Measurements from ENCODE around the gene RDH13. TPM values are rescaled to one million over a fixed set of nuclear protein-coding genes. Genes with fewer than 3 reads are reported as not detected.

Gene RDH13
- polyA plus RNA-seq, 1 of the 3 experiments (the other 2 are of a cell fraction), result 9.6 TPM

DNA sequence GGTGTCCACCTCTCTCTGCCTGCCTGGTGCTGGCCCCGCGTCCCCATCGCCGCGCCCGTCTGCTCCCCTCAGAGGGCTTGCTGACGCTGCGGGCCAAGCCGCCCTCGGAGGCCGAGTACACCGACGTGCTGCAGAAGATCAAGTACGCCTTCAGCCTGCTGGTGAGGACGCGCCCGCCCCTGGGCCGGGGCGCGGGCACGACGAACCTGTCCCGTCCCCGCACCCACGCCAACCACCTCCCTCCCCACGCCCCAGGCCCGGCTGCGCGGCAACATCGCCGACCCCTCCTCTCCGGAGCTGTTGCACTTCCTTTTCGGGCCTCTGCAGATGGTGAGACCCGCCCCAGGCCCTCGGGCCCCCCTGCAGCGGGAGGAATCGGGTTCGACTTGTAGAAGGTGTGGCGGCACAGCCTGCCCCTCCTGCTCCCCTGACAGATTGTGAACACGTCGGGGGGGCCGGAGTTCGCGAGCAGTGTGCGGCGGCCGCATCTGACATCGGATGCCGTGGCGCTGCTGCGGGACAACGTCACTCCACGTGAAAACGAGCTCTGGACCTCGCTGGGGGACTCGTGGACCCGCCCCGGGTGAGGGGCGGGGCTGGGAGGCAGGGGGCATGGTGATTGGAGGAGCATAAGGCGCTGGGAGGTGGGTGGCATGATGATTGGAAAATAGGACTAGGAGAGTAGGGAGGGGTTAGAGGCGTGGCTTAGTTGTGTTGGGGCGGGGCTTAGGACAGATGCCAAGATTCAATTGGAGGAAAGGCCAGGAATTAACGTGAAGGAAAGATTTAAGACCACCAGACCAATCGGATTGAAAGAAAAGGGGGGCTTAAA, 19.3 kb upstream of the RDH13 start:
- ChIA-PET CTCF (interaction anchor here (1.3 to 1.8 kb wide), 2 partner anchors 50 to 59 kb away, joined by 3 to 7 read pairs; no protein-coding TSS in a partner anchor), POLR2A (no interaction called here)
- TF ChIP-seq, protein P1, sequence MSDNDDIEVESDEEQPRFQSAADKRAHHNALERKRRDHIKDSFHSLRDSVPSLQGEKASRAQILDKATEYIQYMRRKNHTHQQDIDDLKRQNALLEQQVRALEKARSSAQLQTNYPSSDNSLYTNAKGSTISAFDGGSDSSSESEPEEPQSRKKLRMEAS (IDR thresholded peaks at IDR 0.05; ENCODE audit: low read depth), result 0 out of 2 replicates have a peak, but pooled peaks have one; percentile 34
- TF ChIP-seq TAF1 (IDR thresholded peaks at IDR 0.05; ENCODE audit: borderline replicate concordance, low read depth, low read length) (no peak), YY1 (IDR thresholded peaks at IDR 0.05; ENCODE audit: low read depth) (0 out of 2 replicates have a peak, but pooled peaks have one; percentile 27), TCF12 (IDR thresholded peaks at IDR 0.05) (no peak), RFX5 (IDR thresholded peaks at IDR 0.05; ENCODE audit: low read length) (no peak), MXI1 (IDR thresholded peaks at IDR 0.05; ENCODE audit: low read depth, low read length) (peak; percentile 57; the same call in 1 of the 2 replicates)
- Histone ChIP-seq H2AFZ (ENCODE audit: low read depth) (peak overlapping the region; percentile 29; the same call in 1 of the 2 replicates), H3K4me3 (ENCODE audit: low read depth in 2 of 2, low read length in 1 of 2) (peak overlapping the region; percentile 68 to 71; a peak in 3 of 4 replicates), H4K20me1 (ENCODE audit: insufficient read depth) (peaks cover 2% of the 10 kb centered on the region; the same call in 1 of the 2 replicates), H3K4me1 (ENCODE audit: control insufficient read depth in 1 of 2, insufficient read depth in 2 of 2, low read depth in 1 of 2, low read length in 1 of 2) (peaks cover 6 to 31% of the 10 kb centered on the region in 2 experiments; a peak in 2 of 4 replicates), H3K79me2 (ENCODE audit: insufficient read depth) (no peaks in the 10 kb centered on the region), H3K4me2 (peak overlapping the region; percentile 89), H3K9me2 (no peaks in the 10 kb centered on the region), H3F3A (replicated peaks; ENCODE audit: insufficient read depth) (peaks cover 15% of the 10 kb centered on the region), H3K27ac (ENCODE audit: low read depth in 2 of 2, low read length in 1 of 2) (no peak overlapping the region), H3K36me3 (replicated peaks in 1 of 2; ENCODE audit: control insufficient read depth in 1 of 2, insufficient read depth in 2 of 2, low read length in 1 of 2) (no peaks in the 10 kb centered on the region), H3K27me3 (ENCODE audit: insufficient read depth) (no peaks in the 10 kb centered on the region), H3K9me3 (no peaks in the 10 kb centered on the region), H3K9ac (no peak overlapping the region)
- 28% methylated on average over 33 of the region's 64 CpGs for WGBS (ENCODE audit: low lambda C conversion rate)
- DNase-seq, result peak; percentile 87

DNA sequence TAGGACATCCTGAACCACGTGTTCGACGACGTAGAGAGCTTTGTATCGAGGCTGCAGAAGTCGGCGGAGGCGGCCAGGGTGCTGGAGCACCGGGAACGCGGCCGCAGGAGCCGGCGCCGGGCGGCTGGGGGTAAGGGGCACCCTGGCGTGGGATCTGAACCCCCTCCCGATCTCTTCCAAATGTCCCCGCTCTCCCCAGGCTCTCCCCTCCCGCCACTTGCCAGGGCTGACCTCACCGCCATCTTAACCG, 18.7 kb upstream of the RDH13 start:
- peaks cover 15% of the 10 kb centered on the region for H3F3A ChIP-seq (replicated peaks; ENCODE audit: insufficient read depth)
- H3K4me1 ChIP-seq (ENCODE audit: control insufficient read depth in 1 of 2, insufficient read depth in 2 of 2, low read depth in 1 of 2, low read length in 1 of 2), result peaks cover 4 to 29% of the 10 kb centered on the region in 2 experiments; a peak in 2 of 4 replicates
- no peaks in the 10 kb centered on the region for H3K9me2 ChIP-seq
- no peak overlapping the region for H3K9ac ChIP-seq
- H3K27ac ChIP-seq (ENCODE audit: low read depth in 2 of 2, low read length in 1 of 2), result no peak overlapping the region
- no peak for DNase-seq
- no peaks in the 10 kb centered on the region for H4K20me1 ChIP-seq (ENCODE audit: insufficient read depth)
- peak overlapping the region; percentile 89 for H3K4me2 ChIP-seq
- no peaks in the 10 kb centered on the region for H3K79me2 ChIP-seq (ENCODE audit: insufficient read depth)
- H3K36me3 ChIP-seq (replicated peaks in 1 of 2; ENCODE audit: control insufficient read depth in 1 of 2, insufficient read depth in 2 of 2, low read length in 1 of 2), result no peaks in the 10 kb centered on the region
- H3K9me3 ChIP-seq, result no peaks in the 10 kb centered on the region
- H3K27me3 ChIP-seq (ENCODE audit: insufficient read depth), result no peaks in the 10 kb centered on the region
- TF ChIP-seq, protein P2, sequence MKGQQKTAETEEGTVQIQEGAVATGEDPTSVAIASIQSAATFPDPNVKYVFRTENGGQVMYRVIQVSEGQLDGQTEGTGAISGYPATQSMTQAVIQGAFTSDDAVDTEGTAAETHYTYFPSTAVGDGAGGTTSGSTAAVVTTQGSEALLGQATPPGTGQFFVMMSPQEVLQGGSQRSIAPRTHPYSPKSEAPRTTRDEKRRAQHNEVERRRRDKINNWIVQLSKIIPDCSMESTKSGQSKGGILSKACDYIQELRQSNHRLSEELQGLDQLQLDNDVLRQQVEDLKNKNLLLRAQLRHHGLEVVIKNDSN (IDR thresholded peaks at IDR 0.05; ENCODE audit: borderline replicate concordance, low read depth), result 0 out of 2 replicates have a peak, but pooled peaks have one; percentile 2
- TF ChIP-seq GABPA (IDR thresholded peaks at IDR 0.05; ENCODE audit: low read depth) (no peak), RCOR1 (IDR thresholded peaks at IDR 0.05; ENCODE audit: low read length) (no peak), SIN3A (IDR thresholded peaks at IDR 0.05; ENCODE audit: borderline replicate concordance, low read depth, low read length) (no peak)
- CTCF ChIA-PET, result interaction anchor here (0.7 kb wide), 1 partner anchor 51 kb away, joined by 3 read pairs; no protein-coding TSS in a partner anchor
- peak overlapping the region; percentile 68 to 71 for H3K4me3 ChIP-seq (ENCODE audit: low read depth in 2 of 2, low read length in 1 of 2)
- POLR2A ChIA-PET, result no interaction called here
- WGBS (ENCODE audit: low lambda C conversion rate), result 20% methylated on average over 1 of the region's 22 CpGs
- H2AFZ ChIP-seq (ENCODE audit: low read depth), result peak overlapping the region; percentile 29; the same call in 1 of the 2 replicates
